Medulla oblongata (tissue), 1 donor: Measurements from ENCODE around the gene POPDC3.

ENCODE experiments used
- DNase-seq: peaks from one replicate; pipeline ENCODE4 v3.0.0-alpha.2; 2015; ENCODE audit errors: extremely low spot score

Gene POPDC3

GRCh38 chr6:105151644-105152043 is 28.2 kb downstream of the POPDC3 start:
- no peak for DNase-seq

DNA sequence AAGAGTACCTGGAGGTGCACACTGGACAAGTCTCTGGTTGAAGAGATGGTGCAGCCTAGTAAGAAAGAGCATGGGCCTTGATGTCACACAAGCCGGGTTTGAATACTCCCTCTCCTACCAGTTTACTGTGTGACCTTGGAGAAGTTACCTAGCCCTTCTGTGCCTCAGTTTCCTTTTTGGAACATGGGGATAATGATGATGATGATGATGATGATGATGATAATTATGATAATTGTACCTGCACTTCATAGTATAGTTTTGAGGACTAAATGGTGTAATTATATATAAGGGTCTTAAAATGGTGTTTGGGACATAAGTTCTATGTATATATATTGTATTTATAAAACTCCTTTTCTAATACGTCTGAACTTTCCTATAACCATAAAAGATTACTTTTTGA is 41.7 kb downstream of the POPDC3 start:
- no peak for DNase-seq

- peak; percentile 27 for DNase-seq
Observed at GRCh38 chr6:105137388-105137787, 42.4 kb downstream of the POPDC3 start.

- DNase-seq, result peak; percentile 76
Observed at GRCh38 chr6:105136431-105137350, 43.1 kb downstream of the POPDC3 start.

- DNase-seq, result peak; percentile 44
Observed at GRCh38 chr6:105135907-105136430, 43.8 kb downstream of the POPDC3 start.

DNA sequence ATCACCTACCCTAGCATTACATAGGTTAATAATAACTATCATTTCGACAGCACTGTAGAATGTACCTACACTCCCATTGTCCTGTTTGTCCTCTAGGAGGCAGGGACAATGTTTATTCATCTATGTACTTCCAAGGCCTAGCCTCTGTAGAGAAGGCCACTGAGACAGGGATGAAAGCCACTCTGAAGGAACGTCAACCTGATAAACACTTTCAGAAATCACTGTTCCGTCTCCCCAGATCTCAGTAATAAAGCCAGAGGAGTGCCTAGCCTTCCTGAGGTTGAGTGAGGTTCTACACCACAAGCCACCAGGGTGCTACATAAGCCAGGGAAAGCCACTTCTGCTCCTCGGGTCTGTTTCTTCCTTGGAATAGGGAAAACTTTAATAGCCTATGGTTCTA is 44.8 kb downstream of the POPDC3 start:
- peak; percentile 44 for DNase-seq

- no peak for DNase-seq
Observed at GRCh38 chr6:105122717-105123116, 57.1 kb downstream of the POPDC3 start.

DNA sequence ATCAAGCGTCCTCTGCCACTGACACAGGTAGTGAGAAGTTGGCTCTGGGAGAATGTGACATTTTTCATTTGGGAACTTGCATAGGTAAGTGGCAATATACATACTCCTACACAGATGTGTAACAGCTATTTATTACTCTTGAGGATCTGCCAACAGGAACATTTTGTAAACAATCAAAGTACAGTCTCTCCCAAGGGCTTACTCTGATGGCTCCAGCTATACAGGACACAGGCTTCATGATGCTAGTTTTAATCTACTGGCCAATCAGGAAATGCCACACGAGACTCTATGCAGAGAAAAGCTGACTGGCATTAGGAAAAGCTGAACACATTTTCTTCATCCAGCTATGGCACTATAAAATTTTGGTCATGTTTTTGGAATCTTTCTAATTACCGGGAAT is 57.8 kb downstream of the POPDC3 start:
- no peak for DNase-seq

DNA sequence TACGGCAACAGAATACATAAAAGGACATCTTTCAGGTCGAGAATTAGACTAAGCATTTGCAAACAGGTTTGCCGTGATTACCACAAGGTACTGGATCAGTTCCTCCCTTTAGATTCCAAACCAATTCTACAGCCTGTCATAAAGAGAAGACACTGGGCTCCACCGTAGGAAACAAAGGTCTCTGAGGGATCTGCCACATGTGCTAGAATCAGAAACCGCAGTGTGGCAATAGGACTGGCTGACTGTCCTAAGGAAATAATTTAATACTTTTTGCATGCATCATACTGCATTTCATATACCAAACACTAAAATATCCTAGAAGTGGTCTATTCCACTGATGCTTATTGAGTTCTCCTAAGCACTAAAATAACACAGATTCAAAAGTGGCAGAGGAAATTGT is 59.2 kb downstream of the POPDC3 start:
- no peak for DNase-seq

GRCh38 chr6:105116150-105116549 is 63.7 kb downstream of the POPDC3 start:
- DNase-seq, result no peak

DNA sequence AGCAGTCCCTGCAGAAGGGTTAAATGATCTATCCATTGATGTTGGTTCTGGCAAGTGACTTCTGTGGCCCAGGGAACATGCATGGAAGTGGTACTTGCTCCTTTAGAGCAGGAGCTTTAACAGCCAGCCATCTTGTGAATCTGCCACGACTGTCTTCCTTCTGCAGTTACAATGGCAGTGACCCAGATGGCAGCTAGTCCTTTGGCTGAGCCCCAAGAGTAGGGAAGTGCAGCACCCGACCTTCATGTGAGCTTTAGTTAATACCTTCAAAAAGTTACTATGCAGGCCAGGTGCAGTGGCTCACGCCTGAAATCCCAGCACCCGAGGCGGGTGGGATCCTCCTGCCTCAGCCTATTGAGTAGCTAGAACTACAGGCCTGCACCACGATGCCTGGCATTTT is 66.4 kb downstream of the POPDC3 start:
- DNase-seq, result no peak

DNA sequence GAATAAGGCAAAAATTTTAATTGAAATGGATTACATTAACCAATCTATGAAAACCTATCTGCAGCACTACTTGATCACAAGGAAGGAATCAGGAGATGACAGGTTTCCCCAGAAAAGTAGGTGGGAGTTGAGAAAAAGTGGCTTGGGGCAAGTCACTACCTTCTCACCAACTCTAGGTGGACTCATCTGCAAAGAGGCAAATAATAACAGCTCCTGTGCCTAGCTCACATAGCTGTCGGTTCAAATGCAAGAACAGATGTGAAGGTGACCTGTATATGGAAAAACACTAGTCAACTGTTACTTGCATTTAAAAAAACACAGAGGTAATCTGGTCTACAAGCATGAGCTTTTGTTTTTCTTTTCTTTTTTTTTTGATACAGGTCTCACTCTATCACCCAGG is 67.2 kb downstream of the POPDC3 start:
- no peak for DNase-seq

- DNase-seq, result no peak
Observed at GRCh38 chr6:105111871-105112270, 67.9 kb downstream of the POPDC3 start.

GRCh38 chr6:105111105-105111504 is 68.7 kb downstream of the POPDC3 start:
- no peak for DNase-seq

DNA sequence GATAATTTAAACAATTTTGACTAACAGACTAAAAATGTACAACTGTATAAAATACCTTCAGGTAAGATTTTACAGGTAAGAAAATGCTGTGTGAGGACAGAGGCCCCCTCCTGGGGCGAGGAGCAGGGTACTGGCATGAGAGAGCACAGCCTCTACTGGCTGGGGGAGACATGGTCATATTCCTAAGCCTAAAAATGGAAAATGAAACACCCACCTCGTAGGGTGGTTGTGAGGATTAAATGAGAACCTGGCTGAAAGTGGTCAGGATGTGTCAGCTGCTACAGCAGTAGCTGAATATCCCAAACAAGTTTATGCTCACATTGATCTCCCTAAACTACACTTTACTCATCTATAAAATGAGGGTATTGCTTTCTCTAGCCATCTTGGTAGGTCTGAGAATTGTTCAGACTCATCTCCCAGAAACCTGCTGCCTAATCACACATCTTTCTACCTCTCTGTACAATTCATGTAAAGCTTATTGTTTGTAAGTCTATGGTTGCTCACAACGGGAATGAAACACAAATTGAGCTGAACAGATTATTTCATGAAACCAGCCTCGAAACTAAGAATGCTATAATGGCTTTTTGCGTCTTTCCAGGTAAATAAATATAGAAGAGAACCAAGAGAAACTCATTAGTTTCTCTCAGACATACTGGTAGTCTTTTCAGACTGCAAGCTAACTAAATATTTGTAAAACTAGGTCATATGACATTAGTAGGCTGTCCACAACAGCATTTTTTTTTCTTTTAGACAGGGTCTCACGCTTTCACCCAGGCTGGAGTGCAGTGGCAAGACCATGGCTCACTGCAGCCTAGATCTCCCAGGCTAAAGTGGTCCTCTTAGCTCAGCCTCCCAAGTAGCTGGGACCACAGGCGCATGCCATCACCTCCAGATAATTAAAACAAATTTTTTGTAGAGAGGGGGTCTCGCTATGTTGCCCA is 69.6 kb downstream of the POPDC3 start:
- no peak for DNase-seq

DNA sequence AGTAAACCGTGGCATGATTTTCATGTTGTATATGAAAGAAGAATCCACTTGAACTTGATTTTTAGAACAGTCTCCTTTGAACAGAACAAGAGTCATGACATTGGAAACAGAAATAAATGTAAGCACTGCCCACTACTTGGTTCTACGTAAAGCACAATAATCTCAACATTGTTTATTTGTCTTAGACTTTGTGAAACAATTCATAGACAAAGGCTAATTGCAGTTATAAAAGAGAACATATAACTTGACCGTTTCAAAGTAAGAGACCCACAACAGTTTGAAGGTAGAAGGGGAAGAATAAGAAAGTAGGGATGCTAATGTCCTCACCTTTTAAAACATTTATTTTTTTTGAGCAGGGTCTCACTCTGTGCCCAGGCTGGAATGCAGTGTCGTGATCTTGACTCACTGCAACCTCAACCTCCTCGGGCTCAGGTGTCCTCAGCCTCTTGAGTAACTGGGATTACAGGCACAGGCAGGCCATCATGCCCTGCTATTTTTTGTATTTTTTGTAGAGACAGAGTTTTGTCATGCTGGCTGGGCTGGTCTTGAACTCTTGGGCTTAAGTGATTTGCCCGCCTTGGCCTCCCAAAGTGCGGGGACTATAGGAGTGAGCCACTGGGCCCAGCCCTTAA is 71.1 kb downstream of the POPDC3 start:
- DNase-seq, result no peak
